Heart right ventricle (tissue), 16 donors: ENCODE results near the gene SEC23A. TPM values are rescaled to one million over a fixed set of nuclear protein-coding genes. Genes with fewer than 3 reads are reported as not detected.

Experiments
- ATAC-seq, 8 donors: fragments of 200-7000 bp; cut with Tn5 transposase; one replicate each; pipeline ENCODE4 v1.9.1; 2020; ENCODE audit warnings: mild to moderate bottlenecking in 8 of 8, moderate library complexity in 8 of 8, moderate number of reproducible peaks in 1 of 8
- DNase-seq, 2 donors: peaks; one replicate each; pipeline ENCODE4 v3.0.0-alpha.2; 2020
- H3K27ac ChIP-seq, 10 donors: fragments of 200-600 bp; sonication (generic) in 2 of 10; one replicate each; pipeline versions ENCODE4 v1.5.0 to v1.8.0; 2020 to 2022; ENCODE audit warnings: mild to moderate bottlenecking in 3 of 10
- H3K27me3 ChIP-seq, 7 donors: fragments of 200-600 bp; one replicate each; pipeline ENCODE4 v1.8.0; 2021 to 2022; ENCODE audit warnings: mild to moderate bottlenecking in 2 of 7
- H3K36me3 ChIP-seq, 9 donors: fragments of 200-600 bp; sonication (generic) in 1 of 9; one replicate each; pipeline versions ENCODE4 v1.5.0 to v1.8.0; 2020 to 2022; ENCODE audit warnings: mild to moderate bottlenecking in 2 of 9
- H3K4me1 ChIP-seq, 9 donors: fragments of 200-600 bp; sonication (generic) in 1 of 9; one replicate each; pipeline versions ENCODE4 v1.5.0 to v1.8.0; 2020 to 2022; ENCODE audit warnings: mild to moderate bottlenecking in 4 of 9
- H3K4me3 ChIP-seq, 10 donors: fragments of 200-600 bp; sonication (generic) in 2 of 10; one replicate each; pipeline versions ENCODE4 v1.5.0 to v1.8.0; 2020 to 2022; ENCODE audit warnings: mild to moderate bottlenecking in 7 of 10, moderate library complexity in 2 of 10
- H3K9me3 ChIP-seq, 11 donors: fragments of 200-600 bp in 10 of 11; sonication (generic) in 2 of 11; one replicate each; pipeline versions ENCODE4 v1.5.0 to v1.8.0; 2013 to 2022; ENCODE audit warnings: mild to moderate bottlenecking in 2 of 11, control low read depth in 1 of 11, moderate library complexity in 1 of 11
- WGBS, 2 donors: extraction: QIAGEN DNeasy Blood & Tissue Kit; methylation state at CpG; one replicate each; pipeline ENCODE4 v1.1.7; 2013; ENCODE audit warnings: inconsistent platforms in 1 of 2; 5-methylcytosine and 5-hydroxymethylcytosine counted together
- intact Hi-C, 10 donors: fragments of 100-400 bp; cut with DNase I; formaldehyde crosslinking; loops; one replicate each; pipeline versions ENCODE4 v1.11.1 to v1.14.2; 2022
- polyA plus RNA-seq, 2 donors: library from polyadenylated mRNA; stranded (reverse); fragments of 200-250 nt; gene quantifications; one replicate each; pipeline ENCODE4 v1.2.3, GENCODE V29; 2013
- total RNA-seq, 10 donors: library from RNA; stranded (reverse); fragmentation: NEBNext Ultra II Directional in 3 of 10; extraction: Animal tissue kit (Norgen Biotek cat#: 25700) in 3 of 10; gene quantifications; one replicate each; pipeline versions ENCODE4 v1.2.1 to v1.2.4, GENCODE V29; 2021 to 2023
- TF ChIP-seq, protein P1 (sequence below), 9 donors: fragments of 200-600 bp; sonication (generic) in 2 of 9; IDR thresholded peaks; one replicate each; pipeline versions ENCODE4 v1.5.0 to v1.8.0; 2021 to 2022; ENCODE audit warnings: antibody characterized with exemption in 9 of 9, mild to moderate bottlenecking in 5 of 9, moderate library complexity in 1 of 9
- donor health status: Arrhythmogenic right ventricular cardiomyopathy.
- donor health status: ischemic (EF 13 %, LVEDD 7.1; RV severe dilation, severe dysfunction).
- donor health status: healthy with polysubstance abuse.
- donor health status: DM: no; HTN: yes; CAD: no.
- donor health status: DM: no; HTN: no; CAD: no.
- donor health status: ischemic (EF 25% LVEDD 6.9; RV normal size, moderate dysfunction).
- donor health status: ischemic (EF 25% LVEDD 5.7; RV mildly dilated, moderate dysfunction).
- donor health status: healthy.
- donor health status: DM: yes; HTN: yes; CAD: no.
- donor health status: Ischemic cardiomyopathy.
- donor health status: ischemic (EF 35%, LVEDD 5.7; RV mildly dilated, moderate dysfunction).
- donor health status: nonischemic (EF 11% LVEDD 7.7; RV severe dilation, severe dysfunction).
- donor health status: DM: yes; HTN: yes; CAD: no.
- donor health status: PGD.
- donor health status: ischemic (EF 29% LVEDD 5.4; RV normal size, mild dysfunction).
- donor health status: nonischemic (EF 23%, LVEDD 6.1; RV moderate dilation, normal function).

Gene SEC23A
- total and polyA plus RNA-seq, 12 donors, result 12.1 to 113 (median 80.6) TPM

DNA sequence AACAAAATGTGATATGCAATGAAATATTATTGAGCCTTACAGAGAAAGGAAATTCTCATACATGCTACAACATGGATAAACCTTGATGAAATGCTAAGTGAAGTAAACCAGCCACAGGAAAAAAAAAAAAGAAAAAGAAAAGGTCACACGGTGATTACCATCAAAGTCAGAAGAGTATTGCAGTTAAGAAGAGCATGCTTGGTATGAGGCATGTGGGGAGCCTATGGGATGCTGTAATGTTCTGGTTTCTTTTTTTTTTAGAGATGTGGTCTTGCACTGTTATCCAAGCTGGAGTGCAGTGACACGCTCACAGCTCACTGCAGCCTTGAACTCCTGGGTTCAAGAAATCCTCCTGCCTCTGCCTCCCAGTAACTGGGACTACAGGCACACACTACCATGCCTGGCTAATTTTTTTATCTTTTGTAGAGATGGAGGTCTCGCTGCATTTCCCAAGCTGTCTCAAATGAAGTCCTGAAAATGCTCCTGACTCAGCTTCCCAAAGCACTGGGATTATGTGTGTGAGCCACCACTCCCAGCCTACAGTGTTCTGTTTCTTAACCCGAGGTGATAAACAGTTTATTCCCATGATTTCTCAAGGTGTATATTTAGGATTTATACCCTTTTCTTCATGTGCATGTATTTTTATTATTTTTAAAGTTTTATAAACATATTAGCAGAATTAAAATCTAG lies 96.2 kb downstream of the SEC23A start:
- H3K4me1 ChIP-seq, result peaks cover 0 to 12% (median 0%) of the 10 kb centered on the region in 9 donors
- TF ChIP-seq, protein P1, sequence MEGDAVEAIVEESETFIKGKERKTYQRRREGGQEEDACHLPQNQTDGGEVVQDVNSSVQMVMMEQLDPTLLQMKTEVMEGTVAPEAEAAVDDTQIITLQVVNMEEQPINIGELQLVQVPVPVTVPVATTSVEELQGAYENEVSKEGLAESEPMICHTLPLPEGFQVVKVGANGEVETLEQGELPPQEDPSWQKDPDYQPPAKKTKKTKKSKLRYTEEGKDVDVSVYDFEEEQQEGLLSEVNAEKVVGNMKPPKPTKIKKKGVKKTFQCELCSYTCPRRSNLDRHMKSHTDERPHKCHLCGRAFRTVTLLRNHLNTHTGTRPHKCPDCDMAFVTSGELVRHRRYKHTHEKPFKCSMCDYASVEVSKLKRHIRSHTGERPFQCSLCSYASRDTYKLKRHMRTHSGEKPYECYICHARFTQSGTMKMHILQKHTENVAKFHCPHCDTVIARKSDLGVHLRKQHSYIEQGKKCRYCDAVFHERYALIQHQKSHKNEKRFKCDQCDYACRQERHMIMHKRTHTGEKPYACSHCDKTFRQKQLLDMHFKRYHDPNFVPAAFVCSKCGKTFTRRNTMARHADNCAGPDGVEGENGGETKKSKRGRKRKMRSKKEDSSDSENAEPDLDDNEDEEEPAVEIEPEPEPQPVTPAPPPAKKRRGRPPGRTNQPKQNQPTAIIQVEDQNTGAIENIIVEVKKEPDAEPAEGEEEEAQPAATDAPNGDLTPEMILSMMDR (IDR thresholded peaks at IDR 0.05), result no peak
- H3K4me3 ChIP-seq, result no peak overlapping the region
- no peaks in the 10 kb centered on the region for H3K36me3 ChIP-seq
- no peak overlapping the region for H3K27ac ChIP-seq
- DNase-seq (no peak), ATAC-seq (no peak)
- no peaks in the 10 kb centered on the region for H3K9me3 ChIP-seq
- WGBS, 2 donors, result 78 to 79% methylated on average over 4 of the region's 4 CpGs
- intact Hi-C loops, result loop anchor here in 3 of 10 donors (10.0 kb wide), 3 partner anchors 132 to 752 kb away; partner anchors contain the start of gene CLEC14A (in 1 of the 3)
- no peaks in the 10 kb centered on the region for H3K27me3 ChIP-seq

DNA sequence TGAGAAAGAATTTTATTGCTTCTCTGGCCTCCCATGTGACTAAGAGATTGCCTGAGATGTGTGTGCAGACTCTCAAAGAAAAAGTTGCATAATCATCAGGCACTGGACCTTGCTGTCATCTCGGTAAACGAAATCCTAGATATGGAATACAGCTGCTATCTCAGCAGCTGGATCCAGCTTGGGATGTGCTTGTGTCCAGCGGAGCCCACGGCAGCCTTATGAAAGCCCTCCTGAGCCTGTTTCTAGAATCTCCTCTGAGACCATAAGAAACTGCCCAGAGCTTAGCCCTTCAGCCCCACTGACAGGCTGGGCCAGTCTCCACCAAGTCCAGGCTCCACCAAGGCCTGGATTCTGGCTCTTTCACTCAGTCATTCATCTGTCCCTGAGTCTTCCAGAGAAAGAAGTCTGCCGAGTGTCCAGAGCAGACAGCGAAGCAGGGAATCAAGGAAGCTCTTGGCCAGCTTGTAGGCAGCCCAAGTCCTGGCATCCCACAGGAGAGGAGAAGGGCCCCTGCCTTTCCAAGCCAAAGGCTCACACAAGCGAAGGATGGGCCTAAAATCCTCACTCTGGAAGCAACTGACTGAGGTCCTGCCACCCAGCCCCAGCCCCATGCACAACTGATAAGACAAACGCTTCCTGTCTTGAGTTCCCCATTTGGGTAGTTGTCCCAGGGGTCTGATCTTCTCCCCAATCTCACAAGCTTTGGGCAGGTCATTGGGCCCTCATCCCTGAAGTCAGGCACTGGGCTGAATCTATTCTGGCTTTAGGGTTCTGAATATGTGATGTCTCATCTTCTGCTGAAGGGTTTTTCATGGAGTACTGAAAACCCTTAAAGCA lies 97.8 kb downstream of the SEC23A start:
- DNase-seq (no peak), ATAC-seq (peak; percentile 73 to 94 (median 82))
- Histone ChIP-seq H3K36me3 (no peaks in the 10 kb centered on the region), H3K4me3 (no peak overlapping the region), H3K9me3 (no peaks in the 10 kb centered on the region), H3K27ac (no peak overlapping the region), H3K27me3 (no peaks in the 10 kb centered on the region), H3K4me1 (peaks cover 0 to 12% (median 0%) of the 10 kb centered on the region in 9 donors)
- intact Hi-C loops, result loop anchor here in 3 of 10 donors (10.0 kb wide), 3 partner anchors 130 to 750 kb away; partner anchors contain the start of gene CLEC14A (in 1 of the 3)
- 76% methylated on average over 8 of the region's 8 CpGs for whole genome bisulfite sequencing, 2 donors
- TF ChIP-seq, protein P1 (IDR thresholded peaks at IDR 0.05), result no peak

GRCh38 chr14:38999949-39000348 lies 103.1 kb downstream of the SEC23A start:
- TF ChIP-seq, protein P1 (IDR thresholded peaks at IDR 0.05), result no peak
- H3K4me3 ChIP-seq, result no peak overlapping the region
- no peaks in the 10 kb centered on the region for H3K27me3 ChIP-seq
- intact Hi-C loops, result loop anchor here in 7 of 10 donors (5.0 to 10.0 kb wide), 6 partner anchors 115 to 745 kb away; partner anchors contain the start of gene CLEC14A (in 1 of the 7)
- peak overlapping the region in 2 of 10 donors; percentile 16 to 17 for H3K27ac ChIP-seq
- DNase-seq (no peak), ATAC-seq (peak in 1 of 8 donors; percentile 25)
- no peaks in the 10 kb centered on the region for H3K9me3 ChIP-seq
- 71 to 84% methylated on average over 1 of the region's 1 CpG for WGBS, 2 donors
- peaks cover 0 to 26% (median 10%) of the 10 kb centered on the region in 9 donors for H3K4me1 ChIP-seq
- H3K36me3 ChIP-seq, result no peaks in the 10 kb centered on the region

GRCh38 chr14:38994731-38995130 lies 108.3 kb downstream of the SEC23A start:
- 29 to 44% methylated on average over 3 of the region's 3 CpGs for WGBS, 2 donors
- no peaks in the 10 kb centered on the region for H3K27me3 ChIP-seq
- TF ChIP-seq, protein P1 (IDR thresholded peaks at IDR 0.05), result no peak
- peak in 7 of 8 donors; percentile 32 to 75 (median 54) for ATAC-seq
- H3K36me3 ChIP-seq, result no peaks in the 10 kb centered on the region
- no peaks in the 10 kb centered on the region for H3K9me3 ChIP-seq
- peaks cover 0 to 62% (median 21%) of the 10 kb centered on the region in 9 donors for H3K4me1 ChIP-seq
- no peak for DNase-seq
- intact Hi-C loops, result loop anchor here in 4 of 10 donors (5.0 to 10.0 kb wide), 4 partner anchors 110 to 630 kb away; no protein-coding TSS in a partner anchor
- no peak overlapping the region for H3K4me3 ChIP-seq
- peak overlapping the region in 6 of 10 donors; percentile 5 to 79 (median 54) for H3K27ac ChIP-seq
